Endothelial cell of umbilical vein (primary cell): ENCODE measurements around the gene FOXP1. TPM values are rescaled to one million over a fixed set of nuclear protein-coding genes. Genes with fewer than 3 reads are reported as not detected.

Experiments used
- BruUV-seq: library from RNA; stranded (reverse); fragments of 400-500 nt; replicated peaks from 2 replicates; lab custom pipeline; 2021; lab: Mats Ljungman, UMichigan
- CTCF ChIA-PET: fragments of 300-600, 350-600 bp; sonication (Branson Sonifier 250); formaldehyde crosslinking; loops from one replicate; lab custom pipeline; 2021; ENCODE audit warnings: antibody characterized with exemption, inconsistent platforms; lab: Charles Lee
- POLR2A ChIA-PET: fragments of 300-600, 350-600 bp; sonication (Branson Sonifier 250); formaldehyde crosslinking; loops from one replicate; lab custom pipeline; 2021; ENCODE audit warnings: antibody characterized with exemption, inconsistent platforms; lab: Charles Lee
- DNase-seq: peaks from one replicate; pipeline ENCODE4 v3.0.0-alpha.2; 2011; ENCODE audit warnings: low read depth, low spot score
- FAIRE-seq: peaks from 2 replicates; lab custom pipeline; 2011; peaks lifted over from hg19 to GRCh38; lab: Jason Lieb, UNC
- H2AFZ ChIP-seq: 2 replicates; pipeline ENCODE4 v1.6.0; 2012; ENCODE audit warnings: low read depth, low read length, control low read depth, inconsistent platforms
- H3K27ac ChIP-seq: 2 replicates; pipeline ENCODE4 v1.5.1; 2011; ENCODE audit warnings: low read depth, mild to moderate bottlenecking, control low read depth, low read length, moderate library complexity; ENCODE audit not compliant: insufficient read depth
- H3K27me3 ChIP-seq, 2 experiments: 2 replicates each; pipeline versions ENCODE4 v1.6.0 to v1.6.1; 2011; ENCODE audit warnings: low read length in 2 of 2, mixed read lengths in 1 of 2; ENCODE audit not compliant: control insufficient read depth in 2 of 2, insufficient read depth in 2 of 2
- H3K36me3 ChIP-seq, 2 experiments: 2 replicates in 1 of 2; 3 replicates in 1 of 2; pipeline ENCODE4 v1.5.1; 2011; ENCODE audit warnings: low read length in 2 of 2, mild to moderate bottlenecking in 1 of 2, moderate library complexity in 1 of 2; ENCODE audit not compliant: control insufficient read depth in 2 of 2, insufficient read depth in 2 of 2; ENCODE audit errors: extremely low read depth in 1 of 2
- H3K4me1 ChIP-seq: 3 replicates; pipeline ENCODE4 v1.5.1; 2011; ENCODE audit warnings: mild to moderate bottlenecking, low read length; ENCODE audit not compliant: control insufficient read depth, insufficient read depth; ENCODE audit errors: extremely low read depth
- H3K4me2 ChIP-seq: 2 replicates; pipeline ENCODE4 v1.6.1; 2011; ENCODE audit warnings: low read length, control low read depth, mixed read lengths; ENCODE audit not compliant: insufficient read depth
- H3K4me3 ChIP-seq, 3 experiments: fragments of 200-600 bp in 1 of 3; sonication (generic), shearing (Covaris generic) in 1 of 3; replicated peaks in 1 of 3; 2 replicates each; pipeline ENCODE4 v1.5.1; 2011 to 2016; ENCODE audit warnings: control low read depth in 3 of 3, low read length in 3 of 3, mild to moderate bottlenecking in 2 of 3, inconsistent platforms in 1 of 3, low read depth in 1 of 3, moderate library complexity in 1 of 3; ENCODE audit not compliant: insufficient read depth in 1 of 3
- H3K79me2 ChIP-seq: 2 replicates; pipeline ENCODE4 v1.6.0; 2012; ENCODE audit warnings: low read length, inconsistent platforms; ENCODE audit not compliant: control insufficient read depth, insufficient read depth
- H3K9ac ChIP-seq: replicated peaks from 2 replicates; pipeline ENCODE3; 2011; ENCODE audit warnings: low read length, control low read depth; ENCODE audit not compliant: insufficient read depth; ENCODE audit errors: extremely low read depth
- H3K9me1 ChIP-seq: replicated peaks from 3 replicates; pipeline ENCODE4 v1.6.0; 2011; ENCODE audit warnings: mild to moderate bottlenecking, low read length; ENCODE audit not compliant: control insufficient read depth, insufficient read depth; ENCODE audit errors: extremely low read depth
- H3K9me3 ChIP-seq: replicated peaks from 2 replicates; pipeline ENCODE4 v1.5.1; 2012; ENCODE audit warnings: low read length, inconsistent platforms; ENCODE audit not compliant: control insufficient read depth, insufficient read depth
- H4K20me1 ChIP-seq: replicated peaks from 2 replicates; pipeline ENCODE3; 2011; ENCODE audit warnings: mild to moderate bottlenecking, low read length; ENCODE audit not compliant: control insufficient read depth, insufficient read depth; ENCODE audit errors: extremely low read depth
- CTCF ChIP-seq, 2 donors: IDR thresholded peaks; 1 replicate in 1 of 2; 2 replicates in 1 of 2; pipeline ENCODE4 v1.5.1; 2011; ENCODE audit warnings: low read length in 2 of 2, mild to moderate bottlenecking in 2 of 2, moderate library complexity in 2 of 2, control low read depth in 1 of 2, inconsistent platforms in 1 of 2, low read depth in 1 of 2; ENCODE audit not compliant: insufficient read depth in 1 of 2; ENCODE audit errors: extremely low read depth in 1 of 2
- EZH2 ChIP-seq: IDR thresholded peaks from 2 replicates; pipeline ENCODE4 v1.6.1; 2012; ENCODE audit warnings: borderline replicate concordance, low read depth, mild to moderate bottlenecking, moderate library complexity, low read length, inconsistent platforms; ENCODE audit not compliant: severe bottlenecking
- FOS ChIP-seq: IDR thresholded peaks from 2 replicates; pipeline ENCODE4 v1.6.1; 2011; ENCODE audit warnings: mild to moderate bottlenecking, low read length, moderate library complexity, borderline replicate concordance; ENCODE audit not compliant: insufficient read depth
- GATA2 ChIP-seq: IDR thresholded peaks from 2 replicates; pipeline ENCODE4 v1.7.0; 2011; ENCODE audit warnings: low read depth, mild to moderate bottlenecking, moderate library complexity, mixed read lengths, low read length; ENCODE audit not compliant: insufficient read length, insufficient read depth
- JUN ChIP-seq: IDR thresholded peaks from 2 replicates; pipeline ENCODE4 v1.6.1; 2011; ENCODE audit warnings: borderline replicate concordance, low read depth; ENCODE audit not compliant: insufficient read length, insufficient read depth
- MAX ChIP-seq: IDR thresholded peaks from 2 replicates; pipeline ENCODE4 v1.6.1; 2011; ENCODE audit not compliant: insufficient read depth, insufficient read length
- MYC ChIP-seq: IDR thresholded peaks from one replicate; pipeline ENCODE4 v1.6.1; 2011; ENCODE audit warnings: mild to moderate bottlenecking, low read depth, low read length
- POLR2A ChIP-seq: IDR thresholded peaks from 2 replicates; pipeline ENCODE4 v1.6.1; 2012; ENCODE audit warnings: low read depth, mild to moderate bottlenecking, control low read depth, low read length
- POLR2AphosphoS5 ChIP-seq: IDR thresholded peaks from 2 replicates; pipeline ENCODE4 v1.6.1; 2012; ENCODE audit warnings: low read depth, mild to moderate bottlenecking, control low read depth, low read length, moderate library complexity; ENCODE audit not compliant: insufficient read depth
- dilution Hi-C: fragments of 300-500 bp; cut with MboI; formaldehyde crosslinking; loops from one replicate; pipeline ENCODE4 v1.15.0; 2019; ENCODE audit warnings: low sequenced_read_pairs; ENCODE audit not compliant: extremely low pct_ligation_motif_present
- intact Hi-C: fragments of 100-400 bp; cut with micrococcal nuclease; formaldehyde crosslinking; loops from one replicate; pipeline ENCODE4 v1.10.0; 2022
- polyA plus RNA-seq, 4 experiments: library from polyadenylated mRNA; depleted of rRNA in 3 of 4; stranded (reverse) in 3 of 4; unstranded in 1 of 4; fragments of >200 nt; gene quantifications; 2 replicates each; pipeline versions ENCODE4 v1.2.1 to v1.2.3, GENCODE V29; 2011 to 2012; ENCODE audit warnings: missing spikeins in 1 of 4
- total RNA-seq: library from RNA; stranded (reverse); gene quantifications from 2 replicates; pipeline ENCODE4 v1.2.3, GENCODE V29; 2021

FOXP1 gene
- total and polyA plus RNA-seq, 2 donors (not counting 3 experiments of a cell fraction or from before 2014, with no cell fraction given), result 41.0 to 107 TPM

GRCh38 chr3:71268462-71268999 is 315.0 kb downstream of the FOXP1 start:
- dilution Hi-C loops (no loop called here), intact Hi-C loops (no loop called here)
- Histone ChIP-seq H3K4me1 (no peaks in the 10 kb centered on the region), H2AFZ (no peak overlapping the region), H3K27me3 (no peaks in the 10 kb centered on the region), H4K20me1 (no peaks in the 10 kb centered on the region), H3K79me2 (no peaks in the 10 kb centered on the region), H3K36me3 (no peaks in the 10 kb centered on the region), H3K9me3 (no peaks in the 10 kb centered on the region), H3K27ac (no peak overlapping the region), H3K4me3 (no peak overlapping the region), H3K4me2 (no peak overlapping the region), H3K9me1 (no peaks in the 10 kb centered on the region), H3K9ac (no peak overlapping the region)
- TF ChIP-seq CTCF (IDR thresholded peaks at IDR 0.05; ENCODE audit: extremely low read depth in 1 of 2, insufficient read depth in 1 of 2, low read depth in 1 of 2, low read length in 2 of 2) (no peak), POLR2A (no peak), MYC (no peak), JUN (no peak), GATA2 (no peak), FOS (no peak), POLR2AphosphoS5 (no peak), EZH2 (no peak), MAX (no peak)
- FAIRE-seq (no peak), DNase-seq (no peak)
- BruUV-seq, result no TSS peak
- CTCF ChIA-PET, result interaction anchor here (1.1 kb wide), 1 partner anchor 27 kb away, joined by 3 read pairs; no protein-coding TSS in a partner anchor
- POLR2A ChIA-PET, result no interaction called here
